Endothelial cell (in vitro differentiated cells): Measurements from ENCODE around the gene NEURL1B. TPM values are rescaled to one million over a fixed set of nuclear protein-coding genes. Genes with fewer than 3 reads are reported as not detected.

Experiments
- DNase-seq: peaks from one replicate; pipeline ENCODE4 v3.0.0; 2021; ENCODE audit warnings: low spot score
- H3K27ac Mint-ChIP-seq: one replicate; pipeline ENCODE4 v1.8.0; 2021; ENCODE audit warnings: mixed read lengths, inconsistent platforms; ENCODE audit not compliant: unreplicated experiment
- H3K27me3 Mint-ChIP-seq: one replicate; pipeline ENCODE4 v1.8.0; 2021; ENCODE audit warnings: mild to moderate bottlenecking, moderate library complexity, mixed read lengths, inconsistent platforms; ENCODE audit not compliant: unreplicated experiment
- H3K36me3 Mint-ChIP-seq: one replicate; pipeline ENCODE4 v1.8.0; 2021; ENCODE audit warnings: mild to moderate bottlenecking, low read depth, mixed read lengths, inconsistent platforms; ENCODE audit not compliant: unreplicated experiment
- H3K4me1 Mint-ChIP-seq: one replicate; pipeline ENCODE4 v1.8.0; 2021; ENCODE audit warnings: mild to moderate bottlenecking, mixed read lengths, inconsistent platforms; ENCODE audit not compliant: unreplicated experiment
- H3K4me3 Mint-ChIP-seq: one replicate; pipeline ENCODE4 v1.8.0; 2021; ENCODE audit warnings: mild to moderate bottlenecking, mixed read lengths, inconsistent platforms; ENCODE audit not compliant: unreplicated experiment
- H3K9me3 Mint-ChIP-seq: one replicate; pipeline ENCODE4 v1.8.0; 2021; ENCODE audit warnings: mixed read lengths, inconsistent platforms; ENCODE audit not compliant: unreplicated experiment
- total RNA-seq: library from RNA; stranded (reverse); fragmentation: NEBNext Ultra II Directional; extraction: Animal tissue kit (Norgen Biotek cat#: 25700); gene quantifications from one replicate; pipeline ENCODE4 v1.2.1, GENCODE V29; 2021; ENCODE audit not compliant: unreplicated experiment
- TF ChIP-seq, protein P1 (sequence below): fragments of 200-600 bp; sonication (generic); IDR thresholded peaks from one replicate; pipeline ENCODE4 v1.5.0; 2021; ENCODE audit warnings: antibody characterized with exemption; ENCODE audit not compliant: unreplicated experiment

The NEURL1B gene
- total RNA-seq, 1 donor from 2014 or later = 0.13 TPM

DNA sequence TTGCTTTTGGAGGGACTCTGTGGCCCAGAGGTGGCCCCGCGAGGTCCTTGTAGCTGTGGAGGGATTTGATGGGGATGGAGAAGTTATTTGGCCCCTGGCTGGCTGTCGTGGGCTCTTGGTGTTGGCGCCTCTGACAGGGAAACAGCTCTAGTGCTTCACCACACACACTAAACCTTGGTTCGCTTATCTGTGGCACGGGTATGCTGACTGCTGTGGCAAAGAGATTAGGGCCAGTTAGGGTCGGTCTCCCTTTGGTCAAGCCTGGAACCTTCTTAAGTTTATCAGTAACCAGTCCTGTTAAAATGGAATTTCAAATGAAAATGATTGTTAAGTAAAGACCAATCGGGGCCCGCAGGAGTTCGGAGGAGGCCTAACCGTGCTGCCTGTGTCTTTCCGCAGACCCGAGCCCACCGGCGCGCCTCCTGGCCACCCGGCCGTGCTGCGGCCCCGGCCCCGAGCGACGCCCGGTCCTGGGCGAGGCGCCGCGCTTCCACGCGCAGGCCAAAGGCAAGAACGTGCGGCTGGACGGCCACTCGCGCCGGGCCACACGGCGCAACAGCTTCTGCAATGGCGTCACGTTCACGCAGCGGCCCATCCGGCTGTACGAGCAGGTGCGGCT, 28.4 kb downstream of the NEURL1B start:
- H3K27me3 Mint-ChIP-seq = peaks cover 3% of the 10 kb centered on the region
- no peaks in the 10 kb centered on the region for H3K36me3 Mint-ChIP-seq
- H3K9me3 Mint-ChIP-seq = no peaks in the 10 kb centered on the region
- H3K4me3 Mint-ChIP-seq = no peak overlapping the region
- no peaks in the 10 kb centered on the region for H3K4me1 Mint-ChIP-seq
- H3K27ac Mint-ChIP-seq = no peak overlapping the region
- no peak for DNase-seq
- TF ChIP-seq, protein P1, sequence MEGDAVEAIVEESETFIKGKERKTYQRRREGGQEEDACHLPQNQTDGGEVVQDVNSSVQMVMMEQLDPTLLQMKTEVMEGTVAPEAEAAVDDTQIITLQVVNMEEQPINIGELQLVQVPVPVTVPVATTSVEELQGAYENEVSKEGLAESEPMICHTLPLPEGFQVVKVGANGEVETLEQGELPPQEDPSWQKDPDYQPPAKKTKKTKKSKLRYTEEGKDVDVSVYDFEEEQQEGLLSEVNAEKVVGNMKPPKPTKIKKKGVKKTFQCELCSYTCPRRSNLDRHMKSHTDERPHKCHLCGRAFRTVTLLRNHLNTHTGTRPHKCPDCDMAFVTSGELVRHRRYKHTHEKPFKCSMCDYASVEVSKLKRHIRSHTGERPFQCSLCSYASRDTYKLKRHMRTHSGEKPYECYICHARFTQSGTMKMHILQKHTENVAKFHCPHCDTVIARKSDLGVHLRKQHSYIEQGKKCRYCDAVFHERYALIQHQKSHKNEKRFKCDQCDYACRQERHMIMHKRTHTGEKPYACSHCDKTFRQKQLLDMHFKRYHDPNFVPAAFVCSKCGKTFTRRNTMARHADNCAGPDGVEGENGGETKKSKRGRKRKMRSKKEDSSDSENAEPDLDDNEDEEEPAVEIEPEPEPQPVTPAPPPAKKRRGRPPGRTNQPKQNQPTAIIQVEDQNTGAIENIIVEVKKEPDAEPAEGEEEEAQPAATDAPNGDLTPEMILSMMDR = no peak

DNA sequence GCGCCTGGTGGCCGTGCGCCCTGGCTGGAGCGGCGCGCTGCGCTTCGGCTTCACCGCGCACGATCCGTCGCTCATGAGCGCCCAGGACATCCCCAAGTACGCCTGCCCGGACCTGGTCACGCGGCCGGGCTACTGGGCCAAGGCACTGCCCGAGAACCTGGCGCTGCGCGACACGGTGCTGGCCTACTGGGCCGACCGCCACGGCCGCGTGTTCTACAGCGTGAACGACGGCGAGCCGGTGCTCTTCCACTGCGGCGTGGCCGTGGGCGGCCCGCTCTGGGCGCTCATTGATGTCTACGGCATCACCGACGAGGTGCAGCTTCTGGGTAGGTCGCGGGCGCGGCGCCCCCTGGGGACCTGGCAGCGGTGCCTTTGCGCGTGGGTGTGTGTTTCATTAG, 28.9 kb downstream of the NEURL1B start:
- Mint-ChIP-seq H3K36me3 (no peaks in the 10 kb centered on the region), H3K9me3 (no peaks in the 10 kb centered on the region), H3K4me1 (no peaks in the 10 kb centered on the region), H3K4me3 (no peak overlapping the region), H3K27ac (no peak overlapping the region), H3K27me3 (peaks cover 3% of the 10 kb centered on the region)
- TF ChIP-seq, protein P1 = no peak
- DNase-seq = no peak

DNA sequence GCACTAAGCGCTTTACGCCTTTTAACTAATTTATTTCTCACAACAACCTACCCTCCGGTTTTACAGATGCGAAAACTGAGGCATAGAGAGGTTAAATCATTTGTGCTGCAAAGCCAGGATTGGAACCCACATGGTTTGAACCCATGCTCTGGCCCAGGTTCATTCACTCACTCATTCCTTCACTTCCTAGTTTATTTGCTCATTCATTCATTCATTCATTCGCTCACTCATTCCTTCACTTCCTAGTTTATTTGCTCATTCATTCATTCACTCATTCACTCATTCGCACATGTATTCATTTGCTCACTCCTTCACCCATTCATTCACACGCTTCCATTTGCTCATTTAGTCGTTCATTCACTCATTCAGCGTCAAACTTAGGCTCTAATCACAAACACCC, 29.4 kb downstream of the NEURL1B start:
- H3K36me3 Mint-ChIP-seq = no peaks in the 10 kb centered on the region
- no peak overlapping the region for H3K27ac Mint-ChIP-seq
- DNase-seq = no peak
- H3K4me3 Mint-ChIP-seq = no peak overlapping the region
- TF ChIP-seq, protein P1 = no peak
- peaks cover 3% of the 10 kb centered on the region for H3K4me1 Mint-ChIP-seq
- H3K9me3 Mint-ChIP-seq = no peaks in the 10 kb centered on the region
- peaks cover 3% of the 10 kb centered on the region for H3K27me3 Mint-ChIP-seq

DNA sequence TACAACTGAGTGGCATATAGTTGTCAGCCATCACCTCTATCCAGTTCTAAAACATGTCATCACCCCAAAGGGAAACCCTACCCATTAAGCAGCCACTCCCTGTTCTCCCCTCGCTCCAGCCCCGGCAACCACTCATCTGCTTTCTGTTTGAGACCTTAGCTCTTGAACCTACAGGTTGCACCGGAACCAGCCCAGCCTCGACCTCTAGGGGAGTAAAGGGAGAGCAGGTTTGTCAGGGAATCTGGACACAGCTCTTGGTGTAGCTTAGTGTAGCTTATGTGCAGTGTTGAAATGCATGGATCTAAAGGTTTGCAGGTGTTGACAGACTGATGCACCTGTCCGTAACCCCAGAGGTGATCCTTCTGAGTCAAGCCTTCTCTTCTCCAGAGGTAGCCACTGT, 30.0 kb downstream of the NEURL1B start:
- DNase-seq = no peak
- H3K27ac Mint-ChIP-seq = no peak overlapping the region
- TF ChIP-seq, protein P1 = no peak
- H3K4me1 Mint-ChIP-seq = peaks cover 3% of the 10 kb centered on the region
- no peaks in the 10 kb centered on the region for H3K9me3 Mint-ChIP-seq
- H3K4me3 Mint-ChIP-seq = no peak overlapping the region
- peaks cover 3% of the 10 kb centered on the region for H3K27me3 Mint-ChIP-seq
- no peaks in the 10 kb centered on the region for H3K36me3 Mint-ChIP-seq

DNA sequence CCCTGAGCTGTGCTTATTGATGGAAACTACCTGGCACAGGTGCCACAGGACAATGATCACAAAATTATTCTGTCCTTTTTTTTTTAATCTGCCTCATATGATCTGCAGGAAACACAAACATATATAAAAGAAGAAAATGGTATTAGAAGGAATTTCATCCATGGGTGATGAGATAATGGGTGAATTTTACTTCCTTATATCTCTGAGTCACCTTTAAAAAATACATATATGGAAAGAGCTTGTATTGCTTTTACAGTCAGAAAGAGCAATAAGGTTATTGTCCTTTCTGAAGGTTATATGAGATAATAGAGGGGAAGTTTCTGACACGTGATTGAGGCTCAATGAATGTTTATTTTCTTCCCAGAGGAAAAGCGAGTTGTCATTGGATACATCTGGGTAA, 31.6 kb downstream of the NEURL1B start:
- TF ChIP-seq, protein P1 = no peak
- DNase-seq = no peak
- H3K27ac Mint-ChIP-seq = no peak overlapping the region
- H3K4me3 Mint-ChIP-seq = no peak overlapping the region
- H3K9me3 Mint-ChIP-seq = no peaks in the 10 kb centered on the region
- H3K4me1 Mint-ChIP-seq = peaks cover 3% of the 10 kb centered on the region
- H3K36me3 Mint-ChIP-seq = no peaks in the 10 kb centered on the region
- H3K27me3 Mint-ChIP-seq = peaks cover 3% of the 10 kb centered on the region
